CD4-positive, alpha-beta memory T cell (primary cell): ENCODE data around the gene ADGRG7. TPM values are rescaled to one million over a fixed set of nuclear protein-coding genes. Genes with fewer than 3 reads are reported as not detected.

Experiments used
- CTCF ChIA-PET: fragments of 350-600 bp; sonication (Branson Sonifier 250); formaldehyde crosslinking; loops from one replicate; lab custom pipeline; 2021; ENCODE audit warnings: inconsistent platforms; ENCODE audit not compliant: partially characterized antibody; lab: Charles Lee
- POLR2A ChIA-PET: fragments of 350-600 bp; sonication (Branson Sonifier 250); formaldehyde crosslinking; loops from one replicate; lab custom pipeline; 2021; ENCODE audit not compliant: partially characterized antibody; lab: Charles Lee
- DNase-seq, 5 donors: peaks; one replicate each; pipeline versions ENCODE4 v3.0.0 to v3.0.0-alpha.2; 2020 to 2022; ENCODE audit warnings: mixed read lengths in 1 of 5
- H3K27ac ChIP-seq: one replicate; pipeline ENCODE4 v1.7.0; 2013; ENCODE audit warnings: low read depth, low read length
- H3K27me3 ChIP-seq: 2 replicates; pipeline ENCODE4 v1.7.0; 2013; ENCODE audit warnings: mild to moderate bottlenecking, low read length, moderate library complexity; ENCODE audit not compliant: insufficient read depth
- H3K36me3 ChIP-seq: 2 replicates; pipeline ENCODE4 v1.7.0; 2013; ENCODE audit warnings: mild to moderate bottlenecking, low read length, moderate library complexity; ENCODE audit not compliant: insufficient read depth
- H3K4me1 ChIP-seq: 2 replicates; pipeline ENCODE4 v1.7.0; 2013; ENCODE audit warnings: mild to moderate bottlenecking, low read length, moderate library complexity; ENCODE audit not compliant: insufficient read depth
- H3K4me3 ChIP-seq, 2 donors: one replicate each; pipeline ENCODE4 v1.7.0; 2013; ENCODE audit warnings: low read length in 2 of 2, mild to moderate bottlenecking in 1 of 2
- H3K9me3 ChIP-seq, 2 donors: one replicate each; pipeline ENCODE4 v1.7.0; 2013; ENCODE audit warnings: low read length in 2 of 2, control low read depth in 1 of 2; ENCODE audit not compliant: control insufficient read depth in 1 of 2
- H3K27ac Mint-ChIP-seq, 7 donors: one replicate each; pipeline ENCODE4 v1.8.0; 2020 to 2021; ENCODE audit warnings: mixed read lengths in 7 of 7, mild to moderate bottlenecking in 6 of 7, inconsistent platforms in 3 of 7, moderate library complexity in 3 of 7
- H3K27me3 Mint-ChIP-seq, 2 donors: one replicate each; pipeline ENCODE4 v1.8.0; 2020 to 2021; ENCODE audit warnings: mixed read lengths in 2 of 2
- H3K36me3 Mint-ChIP-seq, 2 donors: one replicate each; pipeline ENCODE4 v1.8.0; 2020 to 2021; ENCODE audit warnings: mixed read lengths in 2 of 2, inconsistent platforms in 1 of 2, mild to moderate bottlenecking in 1 of 2
- H3K4me1 Mint-ChIP-seq, 4 donors: one replicate each; pipeline ENCODE4 v1.8.0; 2020 to 2021; ENCODE audit warnings: mixed read lengths in 4 of 4, mild to moderate bottlenecking in 1 of 4
- H3K4me3 Mint-ChIP-seq, 8 donors: one replicate each; pipeline ENCODE4 v1.8.0; 2020 to 2021; ENCODE audit warnings: mixed read lengths in 8 of 8, mild to moderate bottlenecking in 7 of 8, moderate library complexity in 6 of 8, inconsistent platforms in 3 of 8
- H3K9me3 Mint-ChIP-seq, 8 donors: one replicate each; pipeline ENCODE4 v1.8.0; 2020 to 2021; ENCODE audit warnings: mixed read lengths in 8 of 8, mild to moderate bottlenecking in 5 of 8, inconsistent platforms in 3 of 8, moderate library complexity in 1 of 8
- intact Hi-C: fragments of 100-400 bp; cut with micrococcal nuclease; formaldehyde crosslinking; loops from one replicate; pipeline ENCODE4 v1.15.1; 2023
- polyA plus RNA-seq, 2 donors: library from polyadenylated mRNA; unstranded; fragments of 300-500 nt; fragmentation: Illumina TruSeq; gene quantifications; one replicate each; pipeline ENCODE4 v1.2.3, GENCODE V29; 2021
- total RNA-seq, 2 experiments: library from RNA; stranded (reverse); gene quantifications; one replicate each; pipeline ENCODE4 v1.2.3, GENCODE V29; 2021

ADGRG7 gene
- total and polyA plus RNA-seq, 4 experiments from 2014 or later: not detected

DNA sequence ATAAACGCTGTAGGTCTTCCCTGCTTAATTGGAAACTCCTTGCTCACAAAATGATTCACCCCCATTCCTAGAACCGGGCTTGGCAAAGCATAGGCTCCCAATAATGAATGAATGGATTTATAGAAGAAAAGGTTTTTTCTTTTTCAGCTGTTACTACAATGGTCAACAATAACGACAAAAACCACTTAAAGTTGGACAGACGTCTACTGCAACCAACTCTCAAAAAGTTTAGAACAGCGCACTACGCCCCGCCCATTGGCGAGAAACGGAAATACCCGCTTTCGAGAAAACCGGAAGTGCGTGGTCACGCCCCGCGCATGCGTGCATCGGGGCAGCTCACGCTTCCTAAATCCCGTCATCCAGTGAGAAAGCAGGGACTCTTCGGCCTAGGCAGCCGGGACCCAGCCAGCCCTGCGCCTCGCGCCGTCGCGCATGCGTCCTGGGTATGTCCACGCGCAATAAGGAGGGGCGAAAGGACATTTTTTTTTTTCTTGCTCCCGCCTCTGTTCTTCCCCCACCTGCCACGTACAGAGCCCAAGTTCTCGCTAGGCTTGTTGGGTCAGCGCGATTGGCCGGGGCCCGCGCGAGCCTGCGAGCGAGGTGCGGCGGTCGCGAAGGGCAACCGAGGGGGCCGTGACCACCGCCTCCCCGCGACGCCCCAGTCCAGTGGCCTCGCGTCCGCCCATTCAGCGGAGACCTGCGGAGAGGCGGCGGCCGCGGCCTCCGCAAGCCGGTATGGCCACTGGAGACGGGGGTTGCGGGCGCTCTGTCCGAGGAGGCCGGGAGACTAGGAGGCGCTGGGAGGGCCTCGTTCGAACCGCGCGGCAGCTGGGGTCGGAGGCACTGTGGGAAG is 99.8 kb downstream of the ADGRG7 start, which contains the start of gene TFG:
TFG (plus strand) TSS at position 506 of the 853 bp plus-strand sequence. CDS start 4,192 bp downstream, outside the sequence.
- Histone ChIP-seq H3K27me3 (no peaks in the 10 kb centered on the region), H3K27ac (peak within 1 kb of the TSS; percentile 95), H3K9me3 (no peaks in the 10 kb centered on the region), H3K4me3 (peak within 1 kb of the TSS; percentile 67 to 70), H3K4me1 (peaks cover 39% of the 10 kb centered on the region), H3K36me3 (no peaks in the 10 kb centered on the region)
- Mint-ChIP-seq H3K9me3 (peaks cover 0 to 4% (median 0%) of the 10 kb centered on the region in 8 donors), H3K27me3 (no peaks in the 10 kb centered on the region), H3K4me1 (peaks cover 32 to 55% (median 38%) of the 10 kb centered on the region in 4 donors), H3K27ac (peak within 1 kb of the TSS; percentile 96 to 99 (median 98)), H3K4me3 (peak within 1 kb of the TSS; percentile 88 to 94 (median 92)), H3K36me3 (peaks cover 11 to 23% of the 10 kb centered on the region in 2 donors)
- intact Hi-C loops: loop anchor here (1.0 to 5.0 kb wide), 8 partner anchors 18 to 968 kb away; partner anchors contain the start of genes CMSS1, LNP1, NIT2 and PCNP
- ChIA-PET CTCF (interaction anchor here (0.6 to 1.5 kb wide), 2 partner anchors 52 to 305 kb away, joined by 3 read pairs; no protein-coding TSS in a partner anchor), POLR2A (interaction anchor here (0.5 to 2.0 kb wide), 11 partner anchors 13 to 1140 kb away, joined by 3 to 7 read pairs (median 4); partner anchors contain the start of genes CEP97, LNP1, NFKBIZ and PCNP)
- DNase-seq: peak; percentile 96 to 98 (median 98)

DNA sequence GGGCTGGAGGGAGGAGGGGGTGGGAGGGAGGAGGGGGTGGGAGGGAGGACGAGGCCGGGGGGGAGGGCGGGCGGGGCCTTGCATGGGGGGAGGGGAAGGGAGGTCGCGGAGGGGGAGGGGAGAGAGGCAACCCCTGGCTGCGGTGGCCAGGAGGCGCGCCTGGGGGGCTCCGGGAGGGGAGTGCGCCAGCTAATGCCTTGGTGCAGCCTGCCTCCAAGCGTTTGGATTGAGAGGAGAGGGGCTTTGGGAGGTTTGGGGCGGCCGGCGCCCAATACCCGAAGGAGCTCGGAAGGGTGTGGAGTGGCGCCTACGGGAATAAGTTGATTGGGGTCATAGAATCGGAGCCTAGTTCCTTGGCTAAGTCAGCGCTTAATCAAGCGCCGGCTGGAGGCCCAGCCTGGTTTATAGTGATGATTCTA is 100.5 kb downstream of the ADGRG7 start:
- peaks cover 0 to 4% (median 0%) of the 10 kb centered on the region in 8 donors for H3K9me3 Mint-ChIP-seq

DNA sequence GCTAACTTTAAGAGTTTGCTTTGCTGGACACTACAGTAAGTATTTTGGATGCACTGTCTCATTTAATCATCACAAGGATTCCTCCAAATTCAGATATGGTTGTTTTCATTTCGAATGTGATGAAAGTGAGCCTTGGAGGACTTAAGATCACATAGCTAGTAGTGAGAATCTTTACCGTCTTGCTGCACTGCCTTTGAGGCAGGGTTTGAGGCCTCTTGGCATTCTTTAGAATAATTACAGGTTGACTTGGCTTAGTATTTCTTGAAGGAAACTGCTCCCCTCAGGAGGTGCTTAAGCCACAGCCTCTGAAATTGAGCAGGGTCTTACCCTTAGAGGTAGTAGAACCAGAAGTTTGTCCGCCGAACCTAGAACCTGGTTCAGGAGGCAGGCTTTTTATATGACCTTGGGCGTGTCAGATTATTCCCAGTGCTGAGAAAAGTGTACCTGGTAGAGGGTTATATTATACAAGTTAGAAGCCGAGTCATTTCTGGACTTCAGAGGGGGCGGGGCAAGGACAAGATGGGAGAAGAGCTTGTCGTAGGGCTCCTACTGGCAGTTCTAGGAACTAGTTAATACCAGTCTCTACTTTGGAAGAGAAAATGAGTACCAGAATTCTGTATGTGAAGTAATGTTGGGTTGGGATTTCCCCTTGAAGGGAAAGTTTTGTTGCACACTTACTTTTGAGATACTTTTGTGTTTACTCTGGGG is 101.0 kb downstream of the ADGRG7 start:
- intact Hi-C loops: loop anchor here (10.0 kb wide), 1 partner anchor 396 kb away; no protein-coding TSS in a partner anchor
- POLR2A ChIA-PET: interaction anchor here (0.8 to 2.0 kb wide), 6 partner anchors 12 to 1139 kb away, joined by 3 to 7 read pairs (median 4); partner anchors contain the start of genes CEP97, LNP1, NFKBIZ and TBC1D23
- peaks cover 19 to 31% of the 10 kb centered on the region in 2 donors for H3K36me3 Mint-ChIP-seq
- peak; percentile 39 to 78 (median 45) for DNase-seq
- no peaks in the 10 kb centered on the region for H3K27me3 ChIP-seq
- peak overlapping the region; percentile 86 to 97 (median 91) for H3K27ac Mint-ChIP-seq
- H3K27me3 Mint-ChIP-seq: no peaks in the 10 kb centered on the region
- peak overlapping the region; percentile 79 to 93 (median 87) for H3K4me3 Mint-ChIP-seq
- H3K4me1 Mint-ChIP-seq: peaks cover 38 to 62% (median 45%) of the 10 kb centered on the region in 4 donors
- H3K27ac ChIP-seq: peak overlapping the region; percentile 95
- H3K4me1 ChIP-seq: peaks cover 50% of the 10 kb centered on the region
- H3K9me3 ChIP-seq: no peaks in the 10 kb centered on the region
- H3K36me3 ChIP-seq: peaks cover 5% of the 10 kb centered on the region
- peaks cover 0 to 4% (median 0%) of the 10 kb centered on the region in 8 donors for H3K9me3 Mint-ChIP-seq
- peak overlapping the region; percentile 52 to 70 for H3K4me3 ChIP-seq
- CTCF ChIA-PET: interaction anchor here (0.6 to 1.5 kb wide), 2 partner anchors 9 to 894 kb away, joined by 3 to 4 read pairs; no protein-coding TSS in a partner anchor

More for the DNA sequence above, 100.5 kb downstream of the ADGRG7 start:
- CTCF ChIA-PET: interaction anchor here (1.5 kb wide), 1 partner anchor 10 kb away, joined by 4 read pairs; no protein-coding TSS in a partner anchor
- POLR2A ChIA-PET: interaction anchor here (0.5 to 2.0 kb wide), 7 partner anchors 13 to 1140 kb away, joined by 3 to 7 read pairs (median 4); partner anchors contain the start of genes CEP97, LNP1, NFKBIZ and TBC1D23
- Mint-ChIP-seq H3K36me3 (peaks cover 14 to 25% of the 10 kb centered on the region in 2 donors), H3K27me3 (no peaks in the 10 kb centered on the region), H3K27ac (peak overlapping the region; percentile 86 to 97 (median 91)), H3K4me3 (peak overlapping the region; percentile 79 to 93 (median 88)), H3K4me1 (peaks cover 33 to 57% (median 40%) of the 10 kb centered on the region in 4 donors)
- peaks cover 44% of the 10 kb centered on the region for H3K4me1 ChIP-seq
- peak overlapping the region; percentile 95 for H3K27ac ChIP-seq
- intact Hi-C loops: loop anchor here (1.0 to 10.0 kb wide), 9 partner anchors 17 to 967 kb away; partner anchors contain the start of genes CMSS1, LNP1, NIT2 and PCNP
- DNase-seq: peak; percentile 24 to 56 (median 29)
- peaks cover under 1% of the 10 kb centered on the region for H3K36me3 ChIP-seq
- no peaks in the 10 kb centered on the region for H3K9me3 ChIP-seq
- H3K27me3 ChIP-seq: no peaks in the 10 kb centered on the region
- H3K4me3 ChIP-seq: peak overlapping the region; percentile 67 to 70

DNA sequence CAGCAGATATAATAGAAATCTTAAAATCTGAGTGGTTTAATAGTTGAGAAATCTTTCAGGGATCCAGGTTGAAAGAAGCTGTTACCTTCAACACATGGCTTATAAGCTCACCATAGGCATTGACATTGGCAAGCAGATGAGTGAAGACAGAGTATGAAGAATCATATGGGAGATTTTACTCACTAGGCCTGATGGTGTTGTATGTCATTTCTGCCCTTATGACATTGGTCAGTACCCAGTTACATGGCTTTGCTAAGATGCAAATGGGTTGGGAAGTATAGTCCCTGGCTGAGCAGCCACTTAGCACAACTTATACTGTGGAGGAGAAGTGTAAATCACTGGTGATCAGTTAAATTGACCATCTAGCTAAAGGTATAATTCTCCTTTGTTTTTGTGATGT is 105.8 kb downstream of the ADGRG7 start:
- peak overlapping the region in 1 of 7 donors; percentile 51 for H3K27ac Mint-ChIP-seq
- H3K27me3 Mint-ChIP-seq: no peaks in the 10 kb centered on the region
- ChIA-PET POLR2A (no interaction called here), CTCF (interaction anchor here (0.7 to 2.1 kb wide), 4 partner anchors 8 to 894 kb away, joined by 3 to 5 read pairs (median 4); no protein-coding TSS in a partner anchor)
- peak overlapping the region in 2 of 8 donors; percentile 12 to 38 for H3K4me3 Mint-ChIP-seq
- peaks cover 43 to 81% (median 63%) of the 10 kb centered on the region in 4 donors for H3K4me1 Mint-ChIP-seq
- peaks cover 0 to 2% (median 0%) of the 10 kb centered on the region in 8 donors for H3K9me3 Mint-ChIP-seq
- no peak overlapping the region for H3K27ac ChIP-seq
- no peak for DNase-seq
- peaks cover 59% of the 10 kb centered on the region for H3K4me1 ChIP-seq
- H3K9me3 ChIP-seq: no peaks in the 10 kb centered on the region
- intact Hi-C loops: loop anchor here (10.0 kb wide), 1 partner anchor 400 kb away; no protein-coding TSS in a partner anchor
- H3K36me3 ChIP-seq: peaks cover 7% of the 10 kb centered on the region
- no peak overlapping the region for H3K4me3 ChIP-seq
- H3K27me3 ChIP-seq: no peaks in the 10 kb centered on the region
- H3K36me3 Mint-ChIP-seq: peaks cover 40 to 62% of the 10 kb centered on the region in 2 donors

DNA sequence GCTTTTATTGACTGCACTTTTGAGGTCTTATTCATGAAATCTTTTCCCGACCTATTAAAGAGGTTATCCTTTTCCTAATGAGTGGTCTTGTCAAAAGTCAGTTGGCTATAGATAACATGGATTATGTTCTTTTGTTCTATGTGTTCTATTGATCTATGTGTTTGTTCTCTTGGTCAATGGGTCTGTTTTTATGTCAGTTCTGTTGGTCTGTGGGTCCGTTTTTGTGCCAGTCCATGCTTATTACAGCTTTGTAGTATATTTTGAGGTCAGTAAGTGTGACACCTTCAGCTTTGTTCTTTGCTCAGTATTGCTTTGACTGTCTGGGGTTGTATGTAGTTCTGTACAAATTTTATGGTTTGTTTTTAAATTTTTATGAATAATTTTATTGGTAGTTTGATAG is 107.7 kb downstream of the ADGRG7 start:
- peak overlapping the region in 4 of 7 donors; percentile 23 to 57 (median 30) for H3K27ac Mint-ChIP-seq
- H3K4me3 Mint-ChIP-seq: peak overlapping the region in 3 of 8 donors; percentile 9 to 42 (median 22)

More for the DNA sequence above, 107.7 kb downstream of the ADGRG7 start:
- DNase-seq: no peak
- CTCF ChIA-PET: interaction anchor here (2.1 kb wide), 1 partner anchor 10 kb away, joined by 5 read pairs; no protein-coding TSS in a partner anchor
- no peak overlapping the region for H3K4me3 ChIP-seq
- no peak overlapping the region for H3K27ac ChIP-seq
- H3K9me3 ChIP-seq: no peaks in the 10 kb centered on the region
- H3K36me3 ChIP-seq: peaks cover 22% of the 10 kb centered on the region
- no peaks in the 10 kb centered on the region for H3K27me3 Mint-ChIP-seq
- peaks cover 0 to 2% (median 0%) of the 10 kb centered on the region in 8 donors for H3K9me3 Mint-ChIP-seq
- no peaks in the 10 kb centered on the region for H3K27me3 ChIP-seq
- intact Hi-C loops: loop anchor here (10.0 kb wide), 1 partner anchor 402 kb away; no protein-coding TSS in a partner anchor
- H3K36me3 Mint-ChIP-seq: peaks cover 50 to 70% of the 10 kb centered on the region in 2 donors
- H3K4me1 ChIP-seq: peaks cover 40% of the 10 kb centered on the region
- POLR2A ChIA-PET: no interaction called here
- peaks cover 32 to 64% (median 51%) of the 10 kb centered on the region in 4 donors for H3K4me1 Mint-ChIP-seq
